Measurements from ENCODE around the gene SULT1C3. TPM values are rescaled to one million over a fixed set of nuclear protein-coding genes. Genes with fewer than 3 reads are reported as not detected.

Gene SULT1C3
- total and polyA plus RNA-seq, 2 of the 8 experiments (the other 6 are each of a cell fraction or from before 2014, with no cell fraction given) = not detected

DNA sequence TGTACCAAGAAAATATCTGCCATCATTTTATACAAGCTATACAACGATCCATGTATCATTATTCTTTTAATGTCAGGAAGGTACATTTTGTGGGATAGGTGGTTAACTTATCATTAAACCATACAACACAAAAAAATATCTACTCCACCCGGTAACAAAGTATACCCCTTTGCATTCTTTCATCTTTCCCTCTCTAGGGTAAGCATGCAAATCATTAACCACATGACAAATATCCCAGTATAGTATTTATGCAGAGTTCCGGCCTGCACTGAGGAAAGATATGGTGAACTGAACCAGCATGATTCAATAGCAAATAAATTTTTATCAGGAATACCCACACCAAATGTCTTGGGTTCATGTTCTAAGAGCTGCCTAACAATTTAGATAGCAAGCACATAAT, 26.4 kb downstream of the SULT1C3 start:
- Histone ChIP-seq H4K5ac (ENCODE audit: insufficient read length, low read depth, low read length) (no peak overlapping the region), H2BK12ac (ENCODE audit: low read depth, low read length) (no peak overlapping the region), H3K9me3 (ENCODE audit: insufficient read depth in 2 of 2, low read depth in 1 of 2, low read length in 1 of 2) (peaks cover 0 to 10% of the 10 kb centered on the region in 2 experiments; a peak in 2 of 4 replicates), H4K91ac (replicated peaks; ENCODE audit: insufficient read length, low read length) (no peak overlapping the region), H3K27ac (ENCODE audit: low read depth, low read length) (no peak overlapping the region), H2BK15ac (ENCODE audit: low read length) (no peak overlapping the region), H3K14ac (ENCODE audit: insufficient read length) (no peak overlapping the region), H4K8ac (ENCODE audit: extremely low read depth, insufficient read depth, low read length) (no peak overlapping the region), H2BK120ac (replicated peaks; ENCODE audit: low read depth, low read length) (no peak overlapping the region), H3K4me1 (replicated peaks in 1 of 4; ENCODE audit: control insufficient read depth in 3 of 4, insufficient read depth in 4 of 4, low read length in 3 of 4) (no peaks in the 10 kb centered on the region), H3K56ac (replicated peaks; ENCODE audit: insufficient read length, low read depth, low read length) (no peak overlapping the region), H3K79me1 (ENCODE audit: low read depth, low read length) (no peaks in the 10 kb centered on the region), H3K4me3 (ENCODE audit: extremely low read depth in 1 of 4, insufficient read depth in 2 of 4, low read depth in 3 of 4, low read length in 4 of 4) (no peak overlapping the region), H4K20me1 (replicated peaks in 1 of 2; ENCODE audit: control insufficient read depth in 1 of 2, insufficient read depth in 2 of 2, low read length in 2 of 2) (no peaks in the 10 kb centered on the region), H3K9ac (replicated peaks in 1 of 4; ENCODE audit: extremely low read depth in 1 of 4, low read depth in 3 of 4, low read length in 3 of 4) (no peak overlapping the region), H3K4me2 (ENCODE audit: insufficient read depth in 1 of 2, low read depth in 2 of 2, low read length in 2 of 2) (no peak overlapping the region), H2BK5ac (ENCODE audit: low read depth, low read length) (no peak overlapping the region), H2AK5ac (ENCODE audit: low read depth, low read length) (no peak overlapping the region), H3K23me2 (ENCODE audit: low read depth, low read length) (no peaks in the 10 kb centered on the region), H3K79me2 (ENCODE audit: control insufficient read depth in 1 of 2, insufficient read depth in 2 of 2, low read length in 2 of 2) (no peaks in the 10 kb centered on the region), H3K23ac (ENCODE audit: insufficient read length) (no peak overlapping the region), H3K18ac (ENCODE audit: extremely low read depth, low read length) (no peak overlapping the region), H3K4ac (replicated peaks; ENCODE audit: insufficient read length, low read depth, low read length) (no peak overlapping the region), H3K27me3 (replicated peaks in 1 of 4; ENCODE audit: control insufficient read depth in 3 of 4, extremely low read depth in 1 of 4, insufficient read depth in 3 of 4, low read length in 3 of 4) (no peaks in the 10 kb centered on the region), H2BK20ac (ENCODE audit: low read length) (no peak overlapping the region), H3K36me3 (ENCODE audit: control insufficient read depth in 2 of 4, insufficient read depth in 4 of 4, low read length in 3 of 4) (no peaks in the 10 kb centered on the region), H2AFZ (ENCODE audit: low read length) (no peak overlapping the region)
- no peak for TF ChIP-seq BACH1 (IDR thresholded peaks at IDR 0.05; ENCODE audit: low read length)
- TF ChIP-seq SP2 (IDR thresholded peaks at IDR 0.05; ENCODE audit: low read length) = no peak
- TF ChIP-seq SUZ12 (IDR thresholded peaks at IDR 0.05; ENCODE audit: low read length) = no peak
- TF ChIP-seq TAF7 (optimal IDR thresholded peaks at IDR 0.05; ENCODE audit: borderline replicate concordance, low read depth, low read length) = no peak
- no peak for TF ChIP-seq SIX5 (IDR thresholded peaks at IDR 0.05; ENCODE audit: low read depth, low read length)
- no peak for TF ChIP-seq POLR2AphosphoS5 (IDR thresholded peaks at IDR 0.05; ENCODE audit: low read depth, low read length)
- no peak for TF ChIP-seq CEBPB (IDR thresholded peaks at IDR 0.05; ENCODE audit: low read depth, low read length)
- no peak for TF ChIP-seq HDAC6 (IDR thresholded peaks at IDR 0.05; ENCODE audit: low read depth, low read length)
- no peak for TF ChIP-seq TEAD4 (IDR thresholded peaks at IDR 0.05; ENCODE audit: low read depth, low read length)
- no peak for TF ChIP-seq EP300 (IDR thresholded peaks at IDR 0.05; ENCODE audit: borderline replicate concordance in 1 of 2, low read depth in 2 of 2, low read length in 2 of 2)
- TF ChIP-seq, protein P1, sequence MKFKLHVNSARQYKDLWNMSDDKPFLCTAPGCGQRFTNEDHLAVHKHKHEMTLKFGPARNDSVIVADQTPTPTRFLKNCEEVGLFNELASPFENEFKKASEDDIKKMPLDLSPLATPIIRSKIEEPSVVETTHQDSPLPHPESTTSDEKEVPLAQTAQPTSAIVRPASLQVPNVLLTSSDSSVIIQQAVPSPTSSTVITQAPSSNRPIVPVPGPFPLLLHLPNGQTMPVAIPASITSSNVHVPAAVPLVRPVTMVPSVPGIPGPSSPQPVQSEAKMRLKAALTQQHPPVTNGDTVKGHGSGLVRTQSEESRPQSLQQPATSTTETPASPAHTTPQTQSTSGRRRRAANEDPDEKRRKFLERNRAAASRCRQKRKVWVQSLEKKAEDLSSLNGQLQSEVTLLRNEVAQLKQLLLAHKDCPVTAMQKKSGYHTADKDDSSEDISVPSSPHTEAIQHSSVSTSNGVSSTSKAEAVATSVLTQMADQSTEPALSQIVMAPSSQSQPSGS (IDR thresholded peaks at IDR 0.05; ENCODE audit: low read length) = no peak
- DNase-seq (ENCODE audit: low read depth in 1 of 2, low spot score in 2 of 2) = no peak
- ChIA-PET CTCF (ENCODE audit: partially characterized antibody) (no interaction called here), POLR2A (ENCODE audit: partially characterized antibody) (no interaction called here)
- 78% methylated on average over 3 of the region's 3 CpGs; no CpG with 5 or more reads in 1 of the 2 experiments for WGBS, 2 experiments (ENCODE audit: extremely low coverage in 1 of 2, insufficient coverage in 1 of 2, insufficient read length in 1 of 2, insufficient replicate concordance in 2 of 2, low coverage in 1 of 2, low lambda C conversion rate in 2 of 2, missing lambda C conversion rate in 1 of 2)
- FAIRE-seq = no peak

Data from H1 (cell line).